ENCODE measurements around the gene HEXD.
"Not testable (repeated sequence)": the region's sequence is repeated elsewhere in the genome, so short reads cannot be mapped to it uniquely, and the experiment has no call there.

HEXD gene

GRCh38 chr17:82382220-82382932 lies 35.8 kb upstream of the HEXD start:
- DNase-seq (ENCODE audit: low read depth), result not testable (repeated sequence)

DNA sequence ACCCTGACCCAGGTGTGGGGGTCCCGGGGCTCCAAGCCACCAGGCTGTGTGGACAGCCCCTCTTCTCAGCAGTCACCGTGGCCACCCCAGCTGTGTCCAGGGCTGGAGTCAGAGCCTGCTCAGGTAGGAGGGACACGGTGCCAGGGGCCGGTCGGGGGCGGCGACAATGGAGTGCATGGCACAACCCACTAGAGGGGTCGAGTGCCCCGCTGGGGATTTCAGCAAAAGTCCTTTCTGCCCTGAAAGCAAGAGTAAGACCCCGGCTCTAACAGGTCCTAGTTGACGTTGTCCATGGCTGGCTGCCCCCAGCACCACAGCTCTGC lies 35.3 kb upstream of the HEXD start:
- DNase-seq (ENCODE audit: low read depth), result no peak

DNA sequence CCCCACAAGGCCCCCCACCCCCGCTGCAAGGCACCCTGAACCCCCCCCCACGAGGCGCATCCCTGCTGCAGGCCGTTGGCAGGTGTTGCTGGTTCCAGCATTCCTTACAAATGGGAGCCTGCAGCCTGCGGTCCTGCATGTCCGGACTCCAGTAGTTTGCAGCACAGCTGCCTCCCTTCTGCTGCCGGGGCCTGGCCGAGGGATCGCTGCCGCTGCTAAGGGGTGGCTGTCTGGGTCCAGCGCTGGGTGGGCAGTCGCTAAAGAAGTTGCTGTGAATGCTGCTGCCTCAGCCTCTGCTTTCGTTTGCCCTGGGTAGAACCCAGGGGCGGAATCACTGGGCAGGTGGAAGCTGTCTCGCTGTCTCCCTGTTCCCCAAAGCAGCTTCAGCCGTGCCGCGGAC lies 34.7 kb upstream of the HEXD start:
- no peak for DNase-seq (ENCODE audit: low read depth)

- DNase-seq (ENCODE audit: low read depth), result no peak
These were observed 34.0 kb upstream of the HEXD start for GRCh38 chr17:82384051-82384729.

GRCh38 chr17:82384730-82385481 lies 33.2 kb upstream of the HEXD start:
- no peak for DNase-seq (ENCODE audit: low read depth)

DNA sequence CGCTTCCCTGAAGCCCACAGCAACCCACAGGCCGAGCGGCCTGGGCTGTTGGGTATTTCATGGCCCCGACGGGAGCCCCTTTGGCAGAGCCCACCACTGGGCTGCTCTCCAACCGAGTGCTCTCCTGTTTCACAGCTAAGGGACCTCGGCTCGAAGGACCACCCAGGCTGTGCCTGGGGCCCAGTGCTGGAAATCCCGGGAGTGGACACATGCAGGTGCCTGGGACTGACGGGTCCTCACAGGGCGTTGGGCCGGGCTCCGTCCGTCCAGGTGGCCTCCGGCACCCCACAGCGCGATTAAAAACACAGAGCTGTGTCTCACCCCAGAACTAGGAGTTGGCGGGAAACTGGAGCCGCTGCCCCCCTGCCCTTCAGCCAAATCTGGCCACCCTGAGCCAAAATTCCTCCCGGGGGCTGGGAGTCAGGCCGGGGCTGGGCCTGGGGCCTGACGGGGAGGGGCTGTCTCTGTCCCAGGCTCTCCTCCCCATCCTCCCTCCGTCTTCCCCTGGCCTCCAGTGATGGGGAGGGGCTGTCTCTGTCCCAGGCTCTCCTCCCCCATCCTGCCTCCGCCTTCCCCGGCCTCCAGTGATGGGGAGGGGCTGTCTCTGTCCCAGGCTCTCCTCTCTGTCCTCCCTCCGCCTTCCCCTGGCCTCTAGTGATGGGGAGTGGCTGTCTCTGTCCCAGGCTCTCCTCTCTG lies 32.4 kb upstream of the HEXD start:
- no peak for DNase-seq (ENCODE audit: low read depth)

DNA sequence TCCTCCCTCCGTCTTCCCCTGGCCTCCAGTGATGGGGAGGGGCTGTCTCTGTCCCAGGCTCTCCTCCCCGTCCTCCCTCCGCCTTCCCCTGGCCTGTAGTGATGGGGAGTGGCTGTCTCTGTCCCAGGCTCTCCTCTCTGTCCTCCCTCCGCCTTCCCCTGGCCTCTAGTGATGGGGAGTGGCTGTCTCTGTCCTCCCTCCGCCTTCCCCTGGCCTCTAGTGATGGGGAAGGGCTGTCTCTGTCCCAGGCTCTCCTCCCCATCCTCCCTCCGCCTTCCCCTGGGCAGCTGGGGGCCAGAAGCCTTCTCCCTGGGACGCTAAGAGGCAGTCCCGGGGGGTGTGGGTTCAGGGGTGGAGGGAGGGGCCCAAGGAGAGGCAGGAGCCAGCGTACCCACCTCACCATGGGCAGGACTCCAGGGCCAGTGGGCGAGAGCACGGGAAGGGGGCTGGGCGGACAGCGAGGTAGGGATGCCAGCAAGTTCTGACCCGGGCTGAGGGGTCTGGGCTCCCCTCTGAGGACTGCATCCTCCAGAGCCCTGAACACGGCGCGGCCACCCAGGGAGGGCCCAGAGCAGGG lies 31.8 kb upstream of the HEXD start:
- DNase-seq (ENCODE audit: low read depth), result no peak

GRCh38 chr17:82386881-82387704 lies 31.1 kb upstream of the HEXD start:
- no peak for DNase-seq (ENCODE audit: low read depth)

DNA sequence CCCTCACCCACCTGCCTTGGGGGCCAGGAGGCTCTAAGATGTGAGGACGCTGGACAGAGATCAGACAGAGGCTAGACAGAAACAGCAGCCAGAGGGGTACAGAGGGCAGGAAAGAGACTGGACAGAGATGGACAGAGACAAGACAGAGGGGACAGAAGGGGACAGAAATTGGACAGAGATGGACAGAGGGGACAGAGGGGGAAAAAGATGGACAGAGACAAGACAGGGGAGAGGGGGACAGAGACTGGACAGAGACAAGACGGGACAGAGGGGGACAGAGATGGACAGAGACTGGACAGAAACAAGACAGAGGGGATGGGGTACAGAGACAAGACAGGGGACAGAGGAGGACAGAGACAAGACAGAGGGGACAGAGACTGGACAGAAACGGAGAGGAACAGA lies 30.4 kb upstream of the HEXD start:
- no peak for DNase-seq (ENCODE audit: low read depth)

- no peak for DNase-seq (ENCODE audit: low read depth)
These were observed 29.8 kb upstream of the HEXD start for GRCh38 chr17:82388223-82388921.

- DNase-seq (ENCODE audit: low read depth), result no peak
These were observed 29.2 kb upstream of the HEXD start for GRCh38 chr17:82388922-82389283.

DNA sequence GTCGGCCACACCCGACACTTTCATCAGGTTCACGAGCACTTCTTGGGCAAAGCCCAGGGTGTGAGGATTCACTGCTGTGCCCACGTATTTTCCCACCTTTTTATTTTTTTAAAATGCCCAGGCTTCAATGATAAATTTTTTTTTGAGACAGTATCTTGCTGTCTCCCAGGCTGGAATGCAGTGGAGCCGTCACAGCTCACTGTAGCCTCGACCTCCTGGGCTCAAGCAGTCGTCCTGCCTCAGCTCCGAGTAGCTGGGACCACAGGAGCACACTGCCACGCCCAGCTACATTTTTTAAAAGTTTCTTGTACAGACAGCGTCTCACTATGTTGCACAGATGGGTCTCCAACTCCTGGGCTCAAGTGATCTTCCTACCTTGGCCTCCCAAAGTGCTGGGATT lies 28.8 kb upstream of the HEXD start:
- DNase-seq (ENCODE audit: low read depth), result no peak

GRCh38 chr17:82390015-82390859 lies 27.9 kb upstream of the HEXD start:
- no peak for DNase-seq (ENCODE audit: low read depth)

GRCh38 chr17:82390860-82391435 lies 27.2 kb upstream of the HEXD start:
- DNase-seq (ENCODE audit: low read depth), result no peak

DNA sequence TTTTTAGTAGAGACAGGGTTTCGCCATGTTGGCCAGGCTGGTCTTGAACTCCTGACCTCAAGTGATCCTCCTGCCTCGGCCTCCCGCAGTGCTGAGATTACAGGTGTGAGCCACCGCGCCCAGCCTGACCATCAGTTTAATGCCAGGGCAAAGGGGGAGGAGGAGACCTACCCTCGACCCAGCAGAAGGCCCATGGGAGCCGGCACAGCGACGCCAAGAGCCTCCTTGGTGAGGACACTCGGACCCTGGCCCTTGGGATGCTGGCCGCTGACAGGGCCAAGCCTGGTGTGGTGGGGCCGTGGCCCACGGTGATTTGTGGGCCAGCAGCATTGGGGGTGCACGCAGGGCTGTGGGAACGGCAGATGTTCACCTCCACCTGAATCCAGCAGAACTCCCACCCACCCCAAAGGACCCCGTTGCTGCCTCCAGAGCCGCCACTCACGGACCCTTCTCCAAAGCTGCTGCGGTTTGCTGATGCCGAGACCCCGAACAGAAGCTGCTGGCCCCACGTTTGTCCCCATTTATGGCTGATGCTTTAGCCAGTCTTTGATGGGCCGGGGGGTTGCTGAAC lies 26.6 kb upstream of the HEXD start:
- DNase-seq (ENCODE audit: low read depth), result no peak

DNA sequence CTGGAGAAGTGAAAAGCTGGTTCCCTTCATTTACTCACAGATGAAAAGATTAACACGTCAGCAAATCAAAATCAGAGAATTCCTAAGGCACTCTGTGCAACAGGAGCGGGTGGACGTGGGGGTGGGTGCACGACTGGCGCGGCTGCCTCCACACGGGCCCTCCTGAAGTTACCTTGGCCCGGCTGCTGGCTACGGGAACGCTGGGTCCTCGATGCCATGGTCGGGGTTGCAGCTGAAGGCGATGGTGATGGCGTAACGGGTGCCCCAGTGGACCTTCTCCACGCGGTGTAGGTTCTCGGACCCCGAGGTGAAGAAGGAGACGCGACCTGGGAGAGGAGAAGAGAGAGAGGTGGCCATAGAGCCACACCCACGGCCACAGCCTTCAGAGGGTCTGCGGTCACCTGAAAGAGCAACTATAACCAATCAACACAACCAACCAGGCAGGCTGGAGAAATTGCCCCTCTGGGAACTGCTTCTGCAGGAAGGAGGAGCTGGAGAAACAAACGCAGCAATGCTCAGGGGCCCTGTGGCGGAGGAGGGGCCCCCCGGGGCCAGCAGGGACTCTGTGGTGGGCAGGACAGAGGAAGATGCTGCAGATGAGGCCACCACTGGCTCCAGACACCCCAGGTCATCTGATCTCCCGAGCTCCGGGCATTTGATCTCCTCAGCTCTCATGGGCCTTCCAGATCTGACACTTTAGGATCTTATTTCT lies 25.8 kb upstream of the HEXD start:
- no peak for DNase-seq (ENCODE audit: low read depth)

- DNase-seq (ENCODE audit: low read depth), result no peak
These were observed 25.2 kb upstream of the HEXD start for GRCh38 chr17:82392941-82393340.

DNA sequence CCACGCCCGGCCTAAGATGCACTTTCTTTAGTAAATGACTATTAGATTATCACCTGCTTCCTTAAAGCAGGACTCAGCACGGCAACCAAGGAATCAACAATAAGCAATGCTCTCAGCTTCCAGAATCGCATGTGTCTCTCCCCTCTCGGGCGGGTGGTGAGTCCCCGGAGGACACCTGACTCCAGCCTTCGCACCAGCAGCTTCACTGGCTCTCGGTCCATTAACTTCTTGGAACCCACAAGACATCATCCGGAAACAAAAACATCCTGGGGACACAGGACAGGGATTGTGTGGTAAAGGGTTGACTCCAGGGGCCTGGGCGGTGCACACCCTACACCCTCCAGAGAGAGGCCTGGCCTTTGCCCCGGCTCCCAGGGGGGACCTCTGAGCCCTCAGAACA lies 23.9 kb upstream of the HEXD start:
- no peak for DNase-seq (ENCODE audit: low read depth)

Data from activated T-cell treated with anti-CD3 and anti-CD28 coated beads for 48 hours (primary cell).